NCI-H1694 (cell line): ENCODE data around the gene CEP104.

Experiments
- DNase-seq: peaks from one replicate; lab custom pipeline; 2025; lab: John Stamatoyannopoulos, UW

Gene CEP104

DNA sequence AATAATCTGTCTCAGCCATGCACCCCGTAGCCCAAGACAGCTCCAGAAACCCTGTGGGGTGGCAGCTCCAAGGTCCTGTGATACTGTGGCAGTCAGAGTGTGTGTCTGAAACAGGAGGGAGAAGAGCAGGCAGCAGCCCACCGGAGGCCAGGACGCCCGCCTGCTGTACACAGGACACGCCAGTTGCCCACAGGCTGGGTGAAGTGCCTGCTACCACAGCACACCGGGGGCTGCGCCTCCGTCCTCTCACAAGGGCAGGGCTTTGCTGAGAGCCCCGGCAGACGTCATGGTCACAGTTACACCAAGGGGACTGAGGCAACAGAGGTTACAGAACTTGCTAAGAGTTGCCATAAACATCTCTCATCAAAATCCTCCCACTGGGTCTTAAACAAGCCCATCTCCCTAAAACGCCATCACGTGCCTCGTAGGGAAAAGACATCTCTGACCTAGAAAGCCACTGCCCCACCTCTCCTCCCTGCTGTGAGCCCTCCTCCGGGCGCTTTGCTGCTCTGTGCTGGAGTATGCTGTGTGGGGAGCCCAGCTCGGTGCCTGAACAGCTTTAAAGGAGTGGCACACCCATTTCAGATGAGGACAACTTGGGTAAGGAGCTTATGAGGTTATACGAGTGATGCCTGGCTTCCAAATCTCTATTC is 37.7 kb upstream of the CEP104 start:
- DNase-seq, result no peak

DNA sequence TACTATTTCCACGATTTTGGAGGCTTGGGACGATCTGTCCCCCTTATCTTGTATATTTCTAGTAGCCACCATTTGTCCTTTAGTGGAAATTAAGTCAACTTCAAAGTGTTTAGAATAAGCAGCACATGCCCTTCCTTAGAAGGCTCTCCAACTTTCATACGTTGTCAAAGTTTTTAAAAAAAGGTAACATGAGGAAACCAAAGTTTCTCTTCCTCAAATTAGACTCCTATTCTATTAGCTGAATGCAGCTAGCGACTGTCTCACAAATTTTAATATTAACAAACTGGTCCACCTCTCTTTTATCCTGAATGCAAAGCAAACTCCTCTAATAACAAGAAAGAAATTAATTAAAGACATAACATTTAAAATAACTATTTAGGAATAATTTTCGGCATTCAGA is 36.2 kb upstream of the CEP104 start:
- DNase-seq, result no peak

DNA sequence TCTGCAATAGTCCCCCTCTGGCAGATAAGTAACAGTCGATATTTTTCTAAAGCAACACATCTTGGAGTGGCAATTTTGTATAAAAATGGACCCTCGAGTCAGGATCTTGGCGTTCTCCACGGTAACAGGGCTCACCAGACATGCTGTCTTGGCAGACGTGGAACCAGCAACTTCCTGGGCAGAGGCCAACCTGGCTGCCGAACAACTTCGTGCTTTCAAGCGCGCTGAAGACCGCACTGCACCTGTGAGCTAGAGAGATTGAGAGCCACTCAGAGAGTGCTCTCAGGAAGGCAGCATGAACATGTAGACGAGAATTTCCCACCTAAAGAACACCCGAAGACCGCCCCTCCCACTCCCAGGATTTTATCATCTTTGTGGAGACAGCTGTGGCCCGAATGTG is 35.7 kb upstream of the CEP104 start:
- DNase-seq, result no peak

DNA sequence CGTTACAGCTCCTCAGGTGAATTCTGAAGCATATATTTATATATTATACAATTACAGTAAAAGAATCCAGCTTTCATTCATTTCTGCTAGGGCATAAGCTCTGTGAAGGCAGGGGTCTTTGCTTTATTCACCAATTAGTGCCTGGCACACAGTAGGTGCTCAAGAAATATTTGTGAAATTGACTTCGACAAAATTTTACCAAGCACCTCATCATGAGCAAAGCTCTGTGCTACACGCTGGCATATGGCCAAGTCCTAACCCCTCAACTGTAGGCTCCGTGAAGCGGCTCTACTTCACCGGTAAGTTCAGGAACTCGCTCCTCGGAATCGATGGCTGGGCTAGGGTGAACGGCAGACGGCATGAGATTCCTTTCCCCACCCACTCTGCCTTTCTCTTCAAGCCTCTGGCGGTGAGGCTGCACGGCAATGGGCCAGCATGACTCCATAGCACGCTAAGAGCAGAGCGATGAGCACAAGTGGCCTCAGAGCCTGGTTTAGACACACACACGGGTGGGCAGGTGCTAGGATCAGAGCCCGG is 34.4 kb upstream of the CEP104 start:
- DNase-seq, result no peak

DNA sequence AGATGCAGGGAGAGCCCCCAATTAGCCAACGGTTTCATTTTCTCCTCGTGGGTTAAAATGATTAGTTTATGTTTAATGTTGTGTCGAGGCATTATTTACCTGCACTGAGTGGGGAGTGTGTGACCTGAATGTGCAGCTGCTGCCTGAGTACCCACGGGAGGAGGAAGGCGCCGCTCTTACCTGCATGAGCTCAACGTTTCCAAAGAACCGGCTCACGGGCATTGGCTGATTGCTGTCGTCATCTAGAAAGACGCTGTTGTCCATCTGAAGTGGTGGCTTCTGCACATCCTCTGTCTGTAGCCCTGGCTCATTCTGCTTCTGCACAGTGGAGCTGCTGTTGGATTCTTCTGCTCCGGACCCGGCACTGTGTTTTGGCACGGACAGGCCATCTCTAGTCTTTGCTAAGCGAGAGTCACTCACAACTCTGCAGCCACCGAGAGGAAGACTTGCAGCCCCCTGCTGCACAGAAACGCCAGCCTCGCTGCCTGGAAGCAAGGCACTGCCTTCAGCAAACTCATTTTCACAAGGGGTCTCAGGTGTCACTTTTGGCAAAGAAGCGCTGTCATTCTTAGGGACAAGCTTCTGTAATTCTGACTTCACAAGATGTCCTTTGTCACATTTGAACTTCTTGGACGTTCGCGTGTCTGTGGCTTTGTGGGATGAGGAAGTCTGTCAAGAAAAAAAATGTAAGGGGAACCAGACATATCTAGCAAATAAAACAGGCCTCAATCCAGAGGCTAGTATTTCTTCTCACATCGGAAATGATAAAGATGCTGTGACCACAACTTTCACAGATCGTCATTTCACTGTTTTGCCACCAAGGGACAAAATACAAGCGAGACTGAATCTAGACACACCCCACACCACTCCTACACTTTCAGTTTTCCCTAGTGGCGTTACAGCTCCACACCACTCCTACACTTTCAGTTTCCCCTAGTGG is 33.6 kb upstream of the CEP104 start:
- DNase-seq, result no peak

DNA sequence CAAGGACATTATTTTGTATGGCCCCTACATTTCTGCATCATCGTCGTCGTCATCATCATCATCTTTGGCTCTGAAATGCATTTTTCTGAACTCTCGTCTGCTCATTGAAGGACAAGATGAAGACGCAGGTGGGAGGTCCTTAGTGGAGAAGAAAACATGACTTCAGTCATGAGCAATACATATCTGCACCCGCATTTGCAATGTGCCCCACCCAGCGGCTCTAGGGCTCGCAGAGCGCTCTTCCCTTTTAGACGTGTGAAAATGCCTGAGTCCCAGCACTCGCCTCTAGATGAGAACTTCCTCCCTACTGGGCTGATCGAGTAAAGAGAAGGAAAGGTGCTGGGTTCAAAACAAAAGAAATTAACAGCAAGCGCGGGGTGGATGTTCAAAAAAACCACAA is 32.9 kb upstream of the CEP104 start:
- no peak for DNase-seq

DNA sequence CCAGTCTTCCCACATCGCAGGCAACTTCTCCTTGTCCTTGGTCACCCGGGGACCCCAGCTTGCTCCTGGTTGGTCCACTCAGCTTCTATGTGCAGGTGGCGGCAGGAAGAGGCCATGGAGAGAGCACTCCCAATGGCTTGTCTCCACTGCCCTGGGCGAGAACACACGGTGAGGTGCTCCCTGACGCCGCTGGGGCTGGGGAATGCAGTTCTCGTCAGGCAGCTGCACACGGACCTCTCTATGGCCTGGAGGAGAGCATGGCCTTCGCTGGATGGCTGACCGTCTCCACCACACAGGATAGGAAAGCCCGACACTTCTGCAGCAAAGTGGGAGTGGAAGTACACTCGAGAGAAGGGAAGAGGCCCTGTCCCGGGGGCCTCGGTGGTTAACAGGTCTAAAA is 31.3 kb upstream of the CEP104 start:
- DNase-seq, result no peak

DNA sequence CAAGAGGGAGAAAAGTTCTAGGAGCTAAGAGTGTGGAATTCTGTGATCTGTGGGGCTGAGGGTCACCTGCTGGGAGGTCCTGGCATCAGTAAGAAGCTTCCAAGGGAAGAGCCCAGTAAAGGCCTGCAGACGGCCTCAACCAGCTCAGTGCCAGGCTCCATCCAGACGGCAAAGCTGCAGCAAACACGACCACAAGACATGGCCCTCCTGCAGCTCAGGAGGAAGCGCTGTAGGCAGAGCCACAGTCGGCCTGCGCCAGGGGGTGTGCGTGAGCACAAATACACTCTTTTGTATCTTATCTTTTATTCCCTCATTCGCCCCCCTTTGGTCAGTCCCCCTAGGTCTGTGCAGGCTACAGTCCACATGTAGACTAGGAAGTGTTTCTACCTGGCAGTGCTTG is 29.7 kb upstream of the CEP104 start:
- no peak for DNase-seq

DNA sequence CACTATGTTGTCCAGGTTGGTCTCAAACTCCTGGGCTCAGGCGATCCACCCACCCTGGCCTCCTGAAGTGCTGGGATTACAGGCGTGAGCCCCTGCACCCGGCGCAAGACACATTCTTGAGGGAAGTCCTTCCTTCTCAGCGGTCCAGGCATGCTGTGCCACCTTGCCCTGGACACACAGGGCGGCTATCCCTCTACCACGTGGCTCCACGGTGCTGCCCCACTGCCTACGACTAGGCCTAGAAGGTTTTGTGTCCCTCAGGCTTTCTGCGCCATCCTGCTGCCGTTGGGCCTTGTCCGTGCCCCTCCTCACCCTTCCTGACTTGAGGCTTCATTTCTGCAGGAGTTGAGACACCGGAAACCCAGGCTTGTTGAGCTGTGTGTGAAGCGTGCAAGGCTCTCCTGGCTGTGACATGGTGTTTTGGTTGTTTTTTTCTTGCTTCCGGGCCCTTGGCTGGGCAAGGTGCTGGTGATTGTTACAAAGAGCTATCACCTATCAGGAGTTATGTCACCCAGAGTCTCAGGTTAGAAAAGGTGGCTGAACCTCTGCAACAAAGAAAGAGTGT is 29.2 kb upstream of the CEP104 start:
- DNase-seq, result no peak

DNA sequence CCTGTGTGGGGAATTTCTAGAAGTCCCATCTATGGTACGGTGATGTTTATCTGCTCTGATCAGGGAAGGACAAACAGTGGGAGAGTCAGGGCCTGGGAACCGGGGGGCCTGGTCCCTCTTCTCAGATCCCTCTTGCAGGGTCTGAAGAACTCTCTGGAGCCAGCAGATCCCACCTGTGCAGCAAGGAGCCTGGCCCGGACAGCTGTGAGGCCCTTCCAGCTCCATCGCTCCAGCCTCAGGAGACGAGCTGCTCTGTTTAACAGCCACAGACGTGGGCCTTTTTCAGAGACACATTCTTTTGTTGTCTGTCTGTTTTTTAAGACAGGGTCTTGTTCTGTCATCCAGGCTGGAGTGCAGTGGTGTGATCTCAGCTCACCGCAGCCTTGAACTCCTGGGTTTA is 28.6 kb upstream of the CEP104 start:
- no peak for DNase-seq

DNA sequence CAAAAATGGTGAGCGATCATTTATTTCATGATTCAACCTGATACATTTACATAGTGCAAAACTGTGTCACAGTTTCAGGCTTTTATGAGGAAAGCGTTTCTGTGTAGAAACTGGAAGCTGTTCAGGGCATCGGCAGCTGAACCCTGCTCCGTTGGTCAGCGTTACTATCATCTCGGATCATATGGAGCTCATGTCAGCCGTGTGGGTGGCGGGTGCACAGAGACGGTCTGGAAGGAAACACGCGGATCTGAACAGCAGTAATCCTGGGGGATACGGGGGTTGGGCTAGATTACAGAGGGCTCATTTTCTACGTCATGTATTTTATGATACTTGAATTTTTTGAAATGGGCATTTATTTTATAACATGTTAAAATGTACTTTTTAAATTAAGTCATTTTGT is 28.0 kb upstream of the CEP104 start:
- DNase-seq, result no peak

DNA sequence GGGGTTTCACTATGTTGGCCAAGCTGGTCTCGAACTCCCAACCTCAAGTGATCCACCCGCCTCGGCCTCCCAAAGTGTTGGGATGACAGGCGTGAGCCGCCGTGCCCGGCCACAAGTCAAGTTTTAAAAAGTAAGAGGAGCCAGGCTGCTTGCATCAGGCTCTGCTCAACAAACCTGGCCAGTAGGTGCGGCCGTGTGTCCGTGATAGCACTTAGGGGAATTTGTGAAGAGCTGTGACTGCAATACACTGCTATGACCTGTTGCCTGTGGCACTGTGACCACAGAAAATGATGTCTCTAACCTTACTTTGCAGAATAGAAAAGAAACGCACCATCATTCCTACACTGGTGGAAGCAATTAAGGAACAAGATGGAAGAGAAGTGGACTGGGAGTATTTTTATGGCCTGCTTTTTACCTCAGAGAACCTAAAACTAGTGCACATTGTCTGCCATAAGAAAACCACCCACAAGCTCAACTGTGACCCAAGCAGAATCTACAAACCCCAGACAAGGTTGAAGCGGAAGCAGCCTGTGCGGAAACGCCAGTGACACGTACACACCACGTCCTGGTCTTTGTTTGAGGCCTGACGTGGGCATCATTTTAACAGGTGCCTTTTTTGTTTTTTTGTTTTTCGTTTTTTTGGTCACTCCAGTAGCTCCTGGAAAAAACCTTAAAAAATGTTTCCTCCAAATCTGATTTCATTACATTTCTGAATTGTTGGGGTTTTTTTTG is 26.3 kb upstream of the CEP104 start:
- no peak for DNase-seq

DNA sequence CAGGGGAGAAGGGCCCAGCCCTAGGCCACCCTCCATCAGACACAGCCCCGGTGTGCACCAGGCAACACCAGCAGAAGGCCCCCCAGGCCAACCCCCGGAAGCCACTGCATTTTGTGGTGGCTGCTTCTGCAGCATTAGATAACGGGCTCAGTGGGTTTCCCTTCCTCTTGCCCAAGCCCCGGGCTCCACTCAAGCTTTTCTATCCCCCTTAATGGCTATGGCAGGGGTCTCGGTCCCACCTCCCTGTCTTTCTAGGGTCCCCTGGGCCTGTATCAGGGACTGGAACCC is 24.1 kb upstream of the CEP104 start:
- DNase-seq, result no peak

DNA sequence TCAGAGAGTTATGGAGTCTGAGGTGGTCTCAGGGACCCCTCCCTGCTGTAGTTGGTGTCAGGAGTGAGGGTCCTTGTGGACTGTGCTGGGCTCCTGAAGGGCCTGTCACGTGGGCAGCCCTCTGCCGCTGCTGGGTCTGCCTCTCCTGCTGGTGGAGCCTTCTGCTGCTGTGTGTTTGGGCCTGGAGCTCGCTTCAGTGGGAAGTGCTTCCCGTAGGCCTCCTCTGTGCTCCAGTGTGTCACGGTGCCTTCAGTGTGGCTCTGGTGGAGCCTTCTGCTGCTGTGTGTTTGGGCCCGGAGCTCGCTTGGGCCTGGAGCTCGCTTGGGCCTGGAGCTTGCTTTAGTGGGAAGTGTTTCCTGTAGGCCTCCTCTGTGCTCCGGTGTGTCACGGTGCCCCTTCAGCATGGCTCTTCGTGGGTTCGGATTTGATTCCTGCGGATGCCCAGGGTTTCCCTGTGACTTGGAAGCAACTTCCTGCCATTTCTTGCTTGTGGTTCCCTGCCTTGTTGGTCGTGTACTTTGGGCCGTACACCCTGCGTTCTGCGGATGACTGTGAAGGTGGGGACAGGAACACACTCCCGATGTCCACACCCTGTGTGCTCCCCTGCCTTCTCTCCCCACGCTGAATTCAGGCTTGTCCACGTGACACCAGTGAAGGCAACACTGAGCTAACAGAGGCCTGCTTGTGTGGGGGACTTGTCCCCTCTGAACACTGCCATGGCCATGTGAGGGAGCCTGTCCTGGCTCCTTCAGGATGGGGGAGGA is 23.6 kb upstream of the CEP104 start:
- no peak for DNase-seq

DNA sequence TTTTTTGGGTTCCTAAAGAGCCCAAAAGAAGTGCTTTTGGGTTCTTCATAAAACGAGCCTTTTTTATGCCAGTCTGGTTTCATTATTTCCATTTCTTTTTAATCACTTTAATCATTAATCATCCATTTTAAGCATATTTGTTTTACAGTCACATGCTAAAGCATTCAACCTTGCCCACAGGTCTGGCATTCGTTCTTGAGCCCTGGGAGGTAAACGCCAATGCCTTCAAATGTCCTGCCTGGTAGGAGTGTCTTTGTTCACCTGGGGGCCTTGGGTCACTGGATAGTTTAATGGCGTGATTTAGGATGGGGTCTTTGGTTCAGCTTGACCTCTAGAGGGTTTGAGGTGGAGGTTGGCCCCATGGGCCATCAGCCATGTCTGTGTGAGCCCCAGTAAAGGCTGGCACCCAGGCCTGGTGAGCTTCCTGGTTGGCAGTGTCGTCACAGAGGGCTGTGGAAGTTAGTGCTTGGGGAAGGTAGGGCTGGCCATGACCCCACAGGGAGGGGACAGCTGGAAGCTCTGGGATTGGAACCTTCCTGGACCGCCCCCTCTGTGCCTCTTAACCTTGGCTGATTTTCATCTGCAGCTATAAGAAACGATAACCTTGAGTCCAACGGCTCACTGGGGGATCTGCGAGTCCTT is 22.9 kb upstream of the CEP104 start:
- DNase-seq, result no peak

DNA sequence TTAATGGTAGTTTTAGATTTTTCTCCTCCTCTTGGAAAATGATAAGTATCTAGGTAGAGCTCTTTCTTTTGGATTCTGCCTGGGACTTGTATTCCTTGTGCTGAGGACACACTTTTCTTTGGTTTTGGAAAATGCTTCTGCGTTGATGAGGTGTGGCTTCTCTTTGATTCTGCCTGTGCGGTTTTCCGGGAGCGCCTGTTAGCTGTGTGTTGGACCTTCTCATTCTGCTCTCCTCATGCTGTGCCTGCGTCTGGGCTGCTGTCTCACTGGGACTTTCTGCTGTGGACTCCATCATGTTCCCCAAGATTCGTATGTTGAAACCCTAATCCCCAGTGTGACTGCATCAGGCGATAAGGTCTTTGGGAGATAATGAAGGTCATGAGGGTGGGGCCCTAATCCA is 22.1 kb upstream of the CEP104 start:
- no peak for DNase-seq

DNA sequence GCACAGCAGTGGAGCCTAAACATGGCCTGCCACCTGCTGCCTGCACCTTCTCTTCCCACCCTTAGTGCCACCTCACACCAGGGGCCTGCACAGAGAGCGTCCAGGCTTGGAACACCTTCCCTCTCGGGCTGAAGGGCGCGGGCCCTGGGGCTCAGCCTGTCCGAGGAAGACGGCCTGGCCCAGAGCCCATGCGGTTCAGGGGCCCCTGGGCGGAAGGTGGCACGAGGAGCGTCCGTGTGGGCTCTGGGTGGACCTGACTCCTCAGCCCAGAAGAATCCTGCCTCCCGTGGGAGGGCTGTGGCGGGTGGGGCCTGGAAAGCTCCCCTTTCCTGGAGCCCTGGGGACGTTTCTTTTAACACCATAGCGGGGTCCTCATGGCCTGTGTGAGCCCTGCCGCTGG is 19.7 kb upstream of the CEP104 start:
- DNase-seq, result no peak

DNA sequence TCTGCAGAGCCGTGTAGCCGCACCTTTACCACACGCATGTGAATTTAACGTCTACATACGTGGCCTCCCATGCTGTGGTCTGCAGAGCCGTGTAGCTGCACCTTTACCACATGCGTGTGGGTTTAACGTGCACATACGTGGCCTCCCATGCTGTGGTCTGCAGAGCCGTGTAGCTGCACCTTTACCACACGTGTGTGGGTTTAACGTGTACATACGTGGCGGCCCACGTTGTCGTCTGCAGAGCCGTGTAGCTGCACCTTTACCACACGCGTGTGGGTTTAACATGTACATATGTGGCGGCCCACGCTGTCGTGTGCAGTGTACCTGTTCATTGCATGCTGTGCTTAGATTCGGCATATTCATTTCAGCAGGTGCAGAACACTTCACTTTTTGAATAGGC is 17.7 kb upstream of the CEP104 start:
- no peak for DNase-seq

DNA sequence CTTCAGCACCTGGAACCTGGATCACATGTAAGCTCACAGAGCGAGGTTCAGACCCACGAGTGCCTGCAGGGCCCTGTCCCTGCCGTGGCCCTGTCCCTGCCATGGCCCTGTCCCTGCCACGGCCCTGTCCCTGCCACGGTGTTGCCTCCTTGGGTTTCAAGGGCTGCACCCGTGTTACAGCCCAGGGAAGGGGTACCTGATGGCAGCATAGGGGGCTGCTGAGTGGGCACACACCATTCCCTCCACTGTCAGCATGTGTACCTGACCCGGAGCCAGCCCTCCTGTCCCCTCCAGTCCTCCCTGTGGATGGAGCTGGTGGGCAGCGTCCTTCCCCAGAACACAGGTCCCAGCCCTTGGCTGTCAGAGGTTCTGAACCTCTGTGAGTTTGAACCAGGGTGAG is 15.5 kb upstream of the CEP104 start:
- DNase-seq, result no peak

DNA sequence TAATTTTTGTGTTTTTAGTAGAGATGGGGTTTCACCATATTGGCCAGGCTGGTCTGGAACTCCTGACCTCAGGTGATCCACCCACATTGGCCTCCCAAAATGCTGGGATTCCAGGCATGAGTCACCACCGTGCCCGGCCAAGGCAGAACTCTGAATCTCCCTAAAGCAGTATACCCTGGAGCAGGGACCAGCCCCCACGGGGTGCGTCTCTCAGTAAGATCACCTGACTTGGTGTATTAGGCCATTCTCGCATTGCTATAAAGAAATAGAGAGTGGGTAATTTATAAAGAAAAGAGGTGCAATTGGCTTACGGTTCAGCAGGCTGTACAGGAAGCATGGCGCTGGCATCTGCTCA is 14.4 kb upstream of the CEP104 start:
- no peak for DNase-seq

DNA sequence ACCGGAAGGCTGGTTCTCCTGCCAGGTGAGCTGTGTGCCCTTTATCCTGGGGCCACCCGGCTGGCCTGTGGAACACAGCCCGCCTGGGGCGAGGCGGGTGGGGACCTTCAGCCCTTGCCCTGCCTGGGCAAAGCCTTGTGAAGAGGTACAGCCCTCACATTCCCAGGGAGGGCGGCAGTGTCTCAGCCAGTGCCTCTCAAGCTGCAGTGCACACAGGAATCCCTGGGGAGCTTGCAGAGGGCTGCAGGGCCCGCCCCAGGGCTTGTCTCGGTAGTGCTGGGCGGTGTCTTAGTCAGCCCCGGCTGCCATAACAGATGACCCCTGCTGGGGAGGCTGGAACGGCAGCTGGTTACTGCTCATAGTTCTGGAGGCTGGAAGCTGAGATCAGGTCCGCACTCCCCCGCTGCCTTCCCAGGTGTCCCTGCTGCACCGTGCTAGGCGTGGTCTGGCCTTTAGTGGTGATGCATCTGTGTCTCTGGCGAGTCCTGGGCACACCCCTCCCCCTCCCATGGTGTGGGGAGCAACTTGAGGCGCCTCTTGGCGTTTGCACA is 12.8 kb upstream of the CEP104 start:
- DNase-seq, result peak; percentile 16
